Measurements from ENCODE around the gene AKAP6.

AKAP6 gene

GRCh38 chr14:32650665-32651064 lies 321.6 kb downstream of the AKAP6 start:
- no peak for DNase-seq (ENCODE audit: low read depth in 2 of 2, low spot score in 1 of 2)

- DNase-seq (ENCODE audit: low read depth in 2 of 2, low spot score in 1 of 2) = no peak
Measured at GRCh38 chr14:32654106-32654505, 325.0 kb downstream of the AKAP6 start.

GRCh38 chr14:32656601-32657000 lies 327.5 kb downstream of the AKAP6 start:
- DNase-seq (ENCODE audit: low read depth in 2 of 2, low spot score in 1 of 2) = no peak

GRCh38 chr14:32657081-32657480 lies 328.0 kb downstream of the AKAP6 start:
- no peak for DNase-seq (ENCODE audit: low read depth in 2 of 2, low spot score in 1 of 2)

- no peak for DNase-seq (ENCODE audit: low read depth in 2 of 2, low spot score in 1 of 2)
Measured at GRCh38 chr14:32661216-32661615, 332.1 kb downstream of the AKAP6 start.

- DNase-seq (ENCODE audit: low read depth in 2 of 2, low spot score in 1 of 2) = no peak
Measured at GRCh38 chr14:32662211-32662610, 333.1 kb downstream of the AKAP6 start.

- no peak for DNase-seq (ENCODE audit: low read depth in 2 of 2, low spot score in 1 of 2)
Measured at GRCh38 chr14:32666308-32666707, 337.2 kb downstream of the AKAP6 start.

GRCh38 chr14:32667287-32667686 lies 338.2 kb downstream of the AKAP6 start:
- DNase-seq (ENCODE audit: low read depth in 2 of 2, low spot score in 1 of 2) = no peak

GRCh38 chr14:32667791-32668190 lies 338.7 kb downstream of the AKAP6 start:
- no peak for DNase-seq (ENCODE audit: low read depth in 2 of 2, low spot score in 1 of 2)

GRCh38 chr14:32669391-32669790 lies 340.3 kb downstream of the AKAP6 start:
- DNase-seq (ENCODE audit: low read depth in 2 of 2, low spot score in 1 of 2) = no peak

- DNase-seq (ENCODE audit: low read depth in 2 of 2, low spot score in 1 of 2) = no peak
Measured at GRCh38 chr14:32675433-32675832, 346.3 kb downstream of the AKAP6 start.

GRCh38 chr14:32677129-32677780 lies 348.2 kb downstream of the AKAP6 start:
- DNase-seq (ENCODE audit: low read depth in 2 of 2, low spot score in 1 of 2) = no peak

- DNase-seq (ENCODE audit: low read depth in 2 of 2, low spot score in 1 of 2) = no peak
Measured at GRCh38 chr14:32678088-32678487, 349.0 kb downstream of the AKAP6 start.

- DNase-seq (ENCODE audit: low read depth in 2 of 2, low spot score in 1 of 2) = no peak
Measured at GRCh38 chr14:32679927-32680612, 351.0 kb downstream of the AKAP6 start.

- DNase-seq (ENCODE audit: low read depth in 2 of 2, low spot score in 1 of 2) = no peak
Measured at GRCh38 chr14:32681598-32681997, 352.5 kb downstream of the AKAP6 start.

- no peak for DNase-seq (ENCODE audit: low read depth in 2 of 2, low spot score in 1 of 2)
Measured at GRCh38 chr14:32682214-32682613, 353.1 kb downstream of the AKAP6 start.

- no peak for DNase-seq (ENCODE audit: low read depth in 2 of 2, low spot score in 1 of 2)
Measured at GRCh38 chr14:32683679-32684078, 354.6 kb downstream of the AKAP6 start.

- no peak for DNase-seq (ENCODE audit: low read depth in 2 of 2, low spot score in 1 of 2)
Measured at GRCh38 chr14:32688941-32689340, 359.8 kb downstream of the AKAP6 start.

- DNase-seq (ENCODE audit: low read depth in 2 of 2, low spot score in 1 of 2) = no peak
Measured at GRCh38 chr14:32692441-32692840, 363.3 kb downstream of the AKAP6 start.

GRCh38 chr14:32693114-32693513 lies 364.0 kb downstream of the AKAP6 start:
- DNase-seq (ENCODE audit: low read depth in 2 of 2, low spot score in 1 of 2) = no peak

GRCh38 chr14:32694795-32695449 lies 365.8 kb downstream of the AKAP6 start:
- no peak for DNase-seq (ENCODE audit: low read depth in 2 of 2, low spot score in 1 of 2)

GRCh38 chr14:32696325-32697091 lies 367.4 kb downstream of the AKAP6 start:
- DNase-seq (ENCODE audit: low read depth in 2 of 2, low spot score in 1 of 2) = no peak

All from stimulated activated CD8-positive, alpha-beta memory T cell treated with anti-CD3 and anti-CD28 coated beads, Interleukin-4, amount 100 ng/mL, for 1 hour (primary cell).